ENCODE data around the gene TRNP1. TPM values are rescaled to one million over a fixed set of nuclear protein-coding genes. Genes with fewer than 3 reads are reported as not detected.

Gene TRNP1
- total RNA-seq, 4 donors from 2014 or later: 33.6 to 50.3 (median 41.5) TPM

- intact Hi-C loops (cut with DNase I): no loop called here
- peak overlapping the region; percentile 72 to 88 (median 76) for H3K4me3 ChIP-seq
- peak overlapping the region; percentile 93 to 97 (median 95) for H3K27ac ChIP-seq (replicated peaks in 1 of 4)
- peaks cover 45 to 66% (median 65%) of the 10 kb centered on the region in 4 donors for H3K4me1 ChIP-seq
- H3K27me3 ChIP-seq: no peaks in the 10 kb centered on the region
- TF ChIP-seq POLR2AphosphoS5 (IDR thresholded peaks at IDR 0.05) (no peak), POLR2A (IDR thresholded peaks at IDR 0.05; ENCODE audit: low read depth) (no peak), EP300 (IDR thresholded peaks at IDR 0.05) (no peak), CTCF (IDR thresholded peaks at IDR 0.05) (no peak)
- 51% methylated on average over 4 of the region's 5 CpGs for WGBS
- no peaks in the 10 kb centered on the region for H3K9me3 ChIP-seq
- H3K36me3 ChIP-seq: peaks cover 10 to 13% (median 11%) of the 10 kb centered on the region in 4 donors
- no peak for DNase-seq (ENCODE audit: extremely low spot score)
These were observed 16.9 kb downstream of the TRNP1 start for GRCh38 chr1:27010226-27010994.

GRCh38 chr1:27011058-27011764 is 17.7 kb downstream of the TRNP1 start:
- DNase-seq (ENCODE audit: extremely low spot score): no peak
- Histone ChIP-seq H3K27me3 (no peaks in the 10 kb centered on the region), H3K4me3 (peak overlapping the region; percentile 72 to 88 (median 76)), H3K36me3 (peaks cover 2 to 5% (median 4%) of the 10 kb centered on the region in 4 donors), H3K27ac (replicated peaks in 1 of 4) (peak overlapping the region; percentile 93 to 97 (median 95)), H3K4me1 (peaks cover 38 to 58% (median 57%) of the 10 kb centered on the region in 4 donors), H3K9me3 (no peaks in the 10 kb centered on the region)
- TF ChIP-seq POLR2AphosphoS5 (IDR thresholded peaks at IDR 0.05) (peak; percentile 89 to 93), EP300 (IDR thresholded peaks at IDR 0.05) (no peak)
- 47% methylated on average over 7 of the region's 15 CpGs for WGBS
- intact Hi-C loops (cut with DNase I): no loop called here

- H3K27ac ChIP-seq (replicated peaks in 1 of 4): peak overlapping the region; percentile 93 to 97 (median 95)
- H3K4me1 ChIP-seq: peaks cover 38 to 50% (median 48%) of the 10 kb centered on the region in 4 donors
- intact Hi-C loops (cut with DNase I): no loop called here
- 38% methylated on average over 9 of the region's 24 CpGs for whole genome bisulfite sequencing
- TF ChIP-seq POLR2A (IDR thresholded peaks at IDR 0.05; ENCODE audit: low read depth) (no peak), POLR2AphosphoS5 (IDR thresholded peaks at IDR 0.05) (no peak), CTCF (IDR thresholded peaks at IDR 0.05) (no peak), EP300 (IDR thresholded peaks at IDR 0.05) (no peak)
- no peak for DNase-seq (ENCODE audit: extremely low spot score)
- H3K27me3 ChIP-seq: no peaks in the 10 kb centered on the region
- H3K36me3 ChIP-seq: no peaks in the 10 kb centered on the region
- H3K4me3 ChIP-seq: peak overlapping the region; percentile 72 to 88 (median 76)
- no peaks in the 10 kb centered on the region for H3K9me3 ChIP-seq
These were observed 18.6 kb downstream of the TRNP1 start for GRCh38 chr1:27011976-27012563.

GRCh38 chr1:27015260-27015659 is 21.8 kb downstream of the TRNP1 start:
- no peaks in the 10 kb centered on the region for H3K9me3 ChIP-seq
- no peak for DNase-seq (ENCODE audit: extremely low spot score)
- H3K4me3 ChIP-seq: no peak overlapping the region
- 54% methylated on average over 2 of the region's 3 CpGs for WGBS
- peaks cover 16 to 18% (median 16%) of the 10 kb centered on the region in 4 donors for H3K4me1 ChIP-seq
- H3K27ac ChIP-seq (replicated peaks in 1 of 4): no peak overlapping the region
- TF ChIP-seq POLR2A (IDR thresholded peaks at IDR 0.05; ENCODE audit: low read depth) (no peak), CTCF (IDR thresholded peaks at IDR 0.05) (no peak), EP300 (IDR thresholded peaks at IDR 0.05) (no peak), POLR2AphosphoS5 (IDR thresholded peaks at IDR 0.05) (no peak)
- H3K36me3 ChIP-seq: no peaks in the 10 kb centered on the region
- no peaks in the 10 kb centered on the region for H3K27me3 ChIP-seq
- intact Hi-C loops (cut with DNase I): no loop called here

GRCh38 chr1:27016376-27016775 is 22.9 kb downstream of the TRNP1 start:
- no peak for DNase-seq (ENCODE audit: extremely low spot score)
- WGBS: 100% methylated on average over 1 of the region's 1 CpG
- no peak for TF ChIP-seq POLR2A (IDR thresholded peaks at IDR 0.05; ENCODE audit: low read depth)
- no peak for TF ChIP-seq CTCF (IDR thresholded peaks at IDR 0.05)
- no peak for TF ChIP-seq EP300 (IDR thresholded peaks at IDR 0.05)
- no peak for TF ChIP-seq POLR2AphosphoS5 (IDR thresholded peaks at IDR 0.05)
- Histone ChIP-seq H3K4me3 (no peak overlapping the region), H3K27me3 (no peaks in the 10 kb centered on the region), H3K9me3 (no peaks in the 10 kb centered on the region), H3K4me1 (peaks cover 8 to 13% (median 10%) of the 10 kb centered on the region in 4 donors), H3K36me3 (no peaks in the 10 kb centered on the region), H3K27ac (replicated peaks in 1 of 4) (no peak overlapping the region)
- intact Hi-C loops (cut with DNase I): no loop called here
